ENCODE data around the gene SEPTIN8.

DNA sequence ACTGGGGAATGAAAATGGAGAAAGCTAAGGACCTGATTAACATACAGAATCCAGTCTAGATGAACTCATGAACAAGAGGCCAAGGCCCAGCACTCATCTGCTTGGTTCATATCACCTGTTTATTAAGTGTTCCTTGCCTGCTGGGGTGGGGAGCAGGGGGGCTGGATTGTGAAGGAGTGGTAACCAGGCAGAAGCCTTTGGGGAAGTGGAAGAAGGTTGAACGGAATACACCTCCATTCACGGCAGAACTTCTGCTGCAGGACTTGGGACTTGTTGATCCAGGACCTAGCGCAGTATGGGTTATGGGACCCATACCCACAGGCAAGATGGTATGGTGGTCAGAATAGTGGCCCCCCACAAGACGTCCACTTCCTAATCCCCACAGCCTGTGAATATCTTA is 8.8 kb upstream of the SEPTIN8 start:
- TF ChIP-seq CTCF (IDR thresholded peaks at IDR 0.05), result no peak
- no peak for TF ChIP-seq EZH2 (IDR thresholded peaks at IDR 0.05; ENCODE audit: borderline replicate concordance, insufficient read depth, low read depth, low read length, poor library complexity, severe bottlenecking)
